NOMO-1 treated with dmso at 0.1 percent for 144 hours (cell line): ENCODE data around the gene M1AP.
"Not testable (repeated sequence)": the region's sequence is repeated elsewhere in the genome, so short reads cannot be mapped to it uniquely, and the experiment has no call there.

Experiments used
- DNase-seq: peaks from one replicate; lab custom pipeline; 2025; ENCODE audit not compliant: unreplicated experiment; lab: John Stamatoyannopoulos, UW

The M1AP gene

DNA sequence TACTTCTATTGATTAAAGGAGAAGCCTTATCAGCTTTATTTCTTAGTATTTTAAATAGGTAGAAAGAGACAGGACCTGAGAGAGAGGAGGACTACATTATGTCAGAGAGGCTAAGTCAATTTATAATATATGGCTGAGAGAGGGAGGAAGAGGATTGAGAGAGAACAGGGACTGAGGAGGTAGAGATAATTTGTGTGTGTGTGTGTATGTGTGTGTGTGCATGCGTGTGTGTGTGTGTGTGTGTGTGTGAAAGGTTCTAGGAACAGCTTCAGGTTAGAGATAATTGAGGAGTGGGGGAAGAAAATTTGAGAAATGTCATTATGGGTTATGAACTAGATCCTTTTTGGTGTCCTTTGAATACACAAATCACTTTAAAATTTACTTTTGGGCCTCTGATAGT is 78.4 kb downstream of the M1AP start:
- DNase-seq: no peak

DNA sequence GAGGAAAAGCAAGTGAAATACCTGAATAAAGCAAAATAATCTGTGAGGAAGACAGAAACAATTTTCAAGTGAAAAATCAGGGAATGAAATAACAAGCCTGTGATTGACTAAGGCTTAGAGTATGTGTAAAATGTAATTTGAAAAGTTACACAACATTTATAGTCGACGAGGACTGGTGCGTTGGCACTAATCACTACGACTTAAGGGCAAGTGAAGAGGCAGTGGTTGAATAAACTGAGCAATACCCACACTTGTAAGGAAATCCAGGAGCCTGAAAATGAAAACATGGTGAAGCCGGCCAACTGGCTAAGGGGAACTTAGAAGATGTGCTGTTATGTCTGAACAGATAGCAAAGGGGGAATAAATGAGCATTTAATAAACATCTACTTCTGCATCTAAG is 80.2 kb downstream of the M1AP start:
- DNase-seq: no peak

DNA sequence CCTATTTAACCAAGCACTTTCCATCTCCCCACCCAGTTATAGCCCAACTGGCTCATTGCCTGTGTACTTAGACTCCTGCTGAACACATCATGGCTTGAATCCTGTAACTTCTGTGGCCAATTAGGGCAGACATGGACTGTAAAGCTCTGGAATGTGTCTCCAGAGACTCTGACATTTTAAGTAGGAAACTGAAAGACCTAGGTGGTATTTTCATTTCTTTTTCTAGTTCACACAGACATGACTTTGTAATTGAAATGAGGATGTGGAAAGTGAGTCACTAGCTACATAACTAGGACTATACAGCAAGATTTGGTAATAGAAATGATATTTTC is 81.4 kb downstream of the M1AP start:
- DNase-seq: no peak

DNA sequence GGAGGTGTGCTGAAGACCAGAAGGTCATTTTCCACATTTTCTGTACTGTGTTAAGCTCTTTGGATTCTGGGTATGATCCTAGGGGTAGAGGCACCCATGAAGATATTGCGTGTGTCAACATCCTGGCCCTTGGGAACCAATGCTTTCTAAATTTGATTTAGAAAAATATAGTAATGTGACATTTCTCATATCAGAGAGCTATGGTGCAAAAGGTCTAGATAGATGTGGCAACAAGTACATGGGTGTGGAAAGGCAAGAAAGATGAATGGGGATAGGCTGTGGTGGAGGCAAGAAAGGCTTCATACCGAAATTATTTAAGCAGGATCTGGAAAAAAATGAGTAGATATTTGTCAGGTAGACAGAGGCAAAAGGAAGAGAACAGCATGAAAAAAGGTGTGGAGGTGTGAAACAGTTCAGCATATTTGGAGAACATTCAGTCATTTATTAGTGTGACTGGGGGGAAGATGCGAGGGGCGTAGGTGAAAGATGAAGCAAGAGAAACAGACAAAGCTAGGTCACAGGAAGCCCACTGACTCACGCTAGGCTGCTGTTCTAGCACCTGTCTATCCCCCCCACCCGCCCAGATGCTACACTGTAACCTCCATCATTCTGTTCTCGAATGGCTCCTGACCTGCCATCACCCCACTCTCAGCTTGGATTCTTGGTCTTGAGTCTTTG is 81.9 kb downstream of the M1AP start:
- no peak for DNase-seq

GRCh38 chr2:74564222-74564621 is 83.9 kb downstream of the M1AP start:
- no peak for DNase-seq

GRCh38 chr2:74562126-74562775 is 85.9 kb downstream of the M1AP start:
- DNase-seq: no peak

- DNase-seq: not testable (repeated sequence)
Measured at GRCh38 chr2:74561022-74561421, 87.1 kb downstream of the M1AP start.

DNA sequence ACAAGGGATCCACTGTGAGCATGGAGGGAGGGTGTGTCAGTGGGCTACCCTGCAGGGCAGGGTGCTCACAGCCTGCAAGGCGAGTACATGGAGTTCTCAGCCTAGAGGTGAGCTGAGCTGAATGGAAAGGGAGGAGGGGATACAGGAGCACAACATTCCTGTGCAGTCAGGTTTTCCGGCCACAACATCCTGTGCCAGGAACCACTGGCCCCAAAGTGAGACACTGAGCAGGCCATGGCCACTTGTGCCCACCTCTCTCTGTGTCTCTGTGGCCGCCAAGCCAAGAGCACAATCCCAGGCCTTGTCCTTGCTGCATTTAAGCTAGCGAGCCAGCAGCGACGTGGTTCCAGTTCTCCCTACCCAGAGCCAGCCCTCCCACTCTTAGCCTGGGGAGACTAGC is 87.5 kb downstream of the M1AP start:
- DNase-seq: no peak

- no peak for DNase-seq
Measured at GRCh38 chr2:74559912-74560311, 88.2 kb downstream of the M1AP start.

DNA sequence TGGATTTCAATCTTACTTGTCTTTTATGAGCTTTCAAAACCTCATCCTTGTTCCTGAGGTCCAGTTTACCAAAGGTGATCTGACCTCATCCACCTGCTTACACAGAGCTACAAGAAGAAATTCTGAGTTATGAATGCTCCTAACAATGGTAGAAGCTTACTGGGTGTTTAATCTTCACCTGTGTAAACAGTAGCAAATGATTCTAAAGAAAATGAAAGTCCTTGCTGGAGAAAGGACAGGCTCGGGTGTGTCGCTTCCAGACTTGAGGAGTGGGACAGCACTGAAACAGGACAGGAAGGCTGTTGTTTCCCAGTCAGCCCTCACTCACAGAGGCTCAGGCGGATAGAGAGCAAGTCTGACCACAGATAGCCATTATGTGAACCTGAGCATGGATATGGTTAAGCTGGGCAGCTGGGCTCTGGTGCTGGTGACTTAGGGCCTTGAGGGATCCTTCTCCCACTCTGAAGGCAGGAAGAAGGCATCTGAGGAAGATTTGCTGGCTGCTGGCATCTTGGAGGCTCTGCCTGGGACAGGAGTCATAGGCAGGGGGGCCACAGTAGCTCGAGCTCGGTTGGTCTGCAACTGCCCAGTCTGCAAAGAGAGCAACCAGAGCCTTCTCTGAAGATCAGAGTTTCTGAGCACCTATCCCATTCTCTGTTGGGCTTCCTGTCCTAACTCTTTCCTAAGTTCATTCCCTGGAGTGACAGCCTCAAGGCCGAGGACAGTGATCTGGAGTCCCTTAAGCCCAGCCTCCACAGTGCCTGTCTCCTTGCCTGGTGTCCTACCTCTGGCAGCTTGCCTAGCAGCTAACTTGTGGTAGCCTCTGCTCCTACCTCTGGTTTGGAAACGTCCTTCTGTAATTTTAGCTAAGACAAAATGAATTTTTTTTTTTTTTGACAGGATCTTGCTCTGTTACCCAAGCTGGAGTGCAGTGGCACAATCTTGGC is 89.6 kb downstream of the M1AP start:
- no peak for DNase-seq

DNA sequence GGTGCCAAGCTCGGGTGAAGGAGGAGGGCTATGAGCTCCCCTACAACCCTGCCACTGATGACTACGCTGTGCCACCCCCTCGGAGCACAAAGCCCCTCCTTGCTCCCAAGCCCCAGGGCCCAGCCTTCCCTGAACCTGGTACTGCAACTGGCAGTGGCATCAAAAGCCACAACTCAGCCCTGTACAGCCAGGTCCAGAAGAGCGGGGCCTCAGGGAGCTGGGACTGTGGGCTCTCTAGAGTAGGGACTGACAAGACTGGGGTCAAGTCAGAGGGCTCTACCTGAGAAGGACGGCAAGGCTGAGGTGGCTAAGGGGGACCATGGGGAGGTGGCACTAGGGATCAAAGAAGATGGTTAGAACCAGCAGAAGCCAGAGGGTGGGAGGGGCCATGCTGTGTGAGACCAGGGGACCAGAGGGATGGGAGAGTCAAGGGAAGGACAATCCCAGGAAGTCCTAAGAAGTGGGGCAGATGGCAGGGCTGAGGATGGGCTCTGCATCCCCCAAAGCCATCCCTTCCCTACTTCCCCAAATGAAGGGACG is 91.2 kb downstream of the M1AP start:
- DNase-seq: no peak

GRCh38 chr2:74556159-74556558 is 92.0 kb downstream of the M1AP start:
- DNase-seq: no peak

DNA sequence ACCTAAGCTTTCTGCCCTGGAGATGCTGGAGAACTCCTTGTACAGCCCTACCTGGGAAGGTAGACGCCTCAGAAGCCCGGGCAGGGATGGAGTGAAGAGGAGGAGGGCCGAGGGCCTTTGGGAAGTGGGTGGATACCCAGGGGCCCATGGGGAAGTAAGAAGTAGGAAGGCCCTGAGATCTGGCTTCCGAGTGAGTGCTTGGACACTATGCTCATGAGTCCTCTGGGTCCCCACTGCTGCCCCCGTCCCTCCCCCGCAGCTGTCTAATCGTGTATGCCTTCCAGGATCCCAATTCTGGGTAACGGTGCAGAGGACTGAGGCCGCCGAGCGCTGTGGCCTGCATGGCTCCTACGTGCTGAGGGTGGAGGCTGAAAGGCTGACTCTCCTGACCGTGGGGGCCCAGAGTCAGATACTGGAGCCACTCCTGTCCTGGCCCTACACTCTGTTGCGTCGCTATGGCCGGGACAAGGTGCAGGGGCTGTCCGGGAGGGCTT is 92.5 kb downstream of the M1AP start:
- DNase-seq: no peak

DNA sequence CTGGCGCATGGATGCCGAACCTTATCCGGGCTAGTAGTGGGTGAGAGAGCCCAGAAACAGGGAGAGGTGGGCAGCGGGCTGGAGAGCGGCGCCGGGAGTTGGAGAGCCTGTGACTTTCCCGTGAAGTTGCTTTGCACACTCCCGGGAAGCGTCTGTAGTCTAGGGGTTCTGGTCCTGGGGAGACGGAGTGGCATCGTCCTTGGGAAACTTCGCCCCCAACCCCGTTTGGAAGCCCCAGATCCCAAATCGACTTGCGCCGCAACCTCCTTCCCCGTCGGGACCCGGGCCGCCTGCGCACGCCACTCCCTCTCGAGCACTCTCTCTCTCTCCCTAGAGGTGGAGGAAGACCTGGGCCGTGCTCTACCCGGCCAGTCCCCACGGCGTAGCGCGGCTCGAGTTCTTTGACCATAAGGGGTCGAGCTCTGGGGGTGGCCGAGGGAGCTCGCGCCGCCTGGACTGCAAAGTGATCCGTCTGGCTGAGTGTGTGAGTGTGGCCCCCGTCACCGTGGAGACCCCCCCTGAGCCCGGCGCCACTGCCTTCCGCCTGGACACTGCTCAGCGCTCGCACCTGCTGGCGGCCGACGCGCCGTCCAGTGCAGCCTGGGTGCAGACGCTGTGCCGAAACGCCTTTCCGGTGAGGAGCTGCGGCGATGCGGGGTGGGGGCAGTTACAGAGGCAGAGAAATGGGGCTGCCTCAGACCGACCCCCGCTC is 93.2 kb downstream of the M1AP start:
- DNase-seq: peak; percentile 72

- DNase-seq: peak; percentile 75
Measured at GRCh38 chr2:74553892-74554819, 94.0 kb downstream of the M1AP start, which contains the start of the genes DOK1 and LOXL3. DOK1 (plus strand) TSS chr2:74554720; CDS start chr2:74554755, 35 bp downstream. LOXL3 (minus strand) TSS chr2:74553942; CDS start chr2:74552634, 1,308 bp downstream.

DNA sequence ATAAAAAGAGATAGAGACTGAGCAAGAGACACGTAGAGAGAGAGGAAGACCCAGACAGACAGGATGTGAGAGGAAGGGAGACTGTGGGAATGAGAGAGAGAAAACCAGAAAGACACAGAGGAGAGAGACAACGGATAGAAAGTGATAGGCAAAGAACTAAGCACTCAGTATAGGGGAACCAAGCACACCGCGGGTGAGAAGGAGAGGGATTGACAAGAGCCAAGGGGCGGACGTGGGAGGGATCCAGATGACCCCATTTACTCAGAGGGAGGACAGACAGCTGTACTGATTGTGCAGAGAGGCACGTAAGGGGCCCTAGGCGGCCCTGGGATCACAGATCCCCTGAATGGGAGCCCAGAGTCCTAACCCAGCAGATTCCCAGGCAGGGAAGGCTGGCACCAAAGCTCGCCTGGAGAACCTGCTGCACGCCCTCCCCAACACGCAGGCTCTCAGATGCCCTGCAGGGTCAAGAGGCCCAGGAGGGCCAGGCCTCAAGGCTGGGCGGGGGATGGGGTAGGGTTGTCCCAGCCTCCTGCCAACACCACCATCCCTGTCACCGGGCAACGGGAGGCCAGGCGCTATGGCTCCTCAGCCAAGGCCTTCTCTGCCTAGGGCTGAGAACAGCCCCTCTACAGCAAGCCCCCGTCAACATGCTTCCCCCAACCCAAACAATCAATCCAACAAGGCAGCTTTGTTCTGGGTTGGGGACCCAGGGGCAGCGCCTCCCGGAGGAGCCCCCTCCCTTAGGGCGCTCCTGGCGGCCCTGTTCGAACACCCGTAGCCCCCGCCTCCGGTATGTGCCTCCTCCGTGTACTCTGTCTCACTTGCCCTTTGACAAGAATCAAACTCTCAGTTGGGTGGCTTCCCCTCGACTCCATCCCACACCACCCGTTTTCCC is 95.0 kb downstream of the M1AP start:
- no peak for DNase-seq

- DNase-seq: no peak
Measured at GRCh38 chr2:74551942-74552913, 95.9 kb downstream of the M1AP start.
